CD4-positive, alpha-beta memory T cell (primary cell): ENCODE measurements around the gene AGPAT1. TPM values are rescaled to one million over a fixed set of nuclear protein-coding genes. Genes with fewer than 3 reads are reported as not detected.
A peak's percentile ranks its signal among the peaks of the same experiment; 100 is the strongest.

Source experiments
- CTCF ChIA-PET: fragments of 350-600 bp; sonication (Branson Sonifier 250); formaldehyde crosslinking; loops from one replicate; lab custom pipeline; 2021; ENCODE audit warnings: inconsistent platforms; ENCODE audit not compliant: partially characterized antibody; lab: Charles Lee
- POLR2A ChIA-PET: fragments of 350-600 bp; sonication (Branson Sonifier 250); formaldehyde crosslinking; loops from one replicate; lab custom pipeline; 2021; ENCODE audit not compliant: partially characterized antibody; lab: Charles Lee
- DNase-seq, 5 donors: peaks; one replicate each; pipeline versions ENCODE4 v3.0.0 to v3.0.0-alpha.2; 2020 to 2022; ENCODE audit warnings: mixed read lengths in 1 of 5
- H3K27ac ChIP-seq: one replicate; pipeline ENCODE4 v1.7.0; 2013; ENCODE audit warnings: low read depth, low read length
- H3K27me3 ChIP-seq: 2 replicates; pipeline ENCODE4 v1.7.0; 2013; ENCODE audit warnings: mild to moderate bottlenecking, low read length, moderate library complexity; ENCODE audit not compliant: insufficient read depth
- H3K36me3 ChIP-seq: 2 replicates; pipeline ENCODE4 v1.7.0; 2013; ENCODE audit warnings: mild to moderate bottlenecking, low read length, moderate library complexity; ENCODE audit not compliant: insufficient read depth
- H3K4me1 ChIP-seq: 2 replicates; pipeline ENCODE4 v1.7.0; 2013; ENCODE audit warnings: mild to moderate bottlenecking, low read length, moderate library complexity; ENCODE audit not compliant: insufficient read depth
- H3K4me3 ChIP-seq, 2 donors: one replicate each; pipeline ENCODE4 v1.7.0; 2013; ENCODE audit warnings: low read length in 2 of 2, mild to moderate bottlenecking in 1 of 2
- H3K9me3 ChIP-seq, 2 donors: one replicate each; pipeline ENCODE4 v1.7.0; 2013; ENCODE audit warnings: low read length in 2 of 2, control low read depth in 1 of 2; ENCODE audit not compliant: control insufficient read depth in 1 of 2
- H3K27ac Mint-ChIP-seq, 7 donors: one replicate each; pipeline ENCODE4 v1.8.0; 2020 to 2021; ENCODE audit warnings: mixed read lengths in 7 of 7, mild to moderate bottlenecking in 6 of 7, inconsistent platforms in 3 of 7, moderate library complexity in 3 of 7
- H3K27me3 Mint-ChIP-seq, 2 donors: one replicate each; pipeline ENCODE4 v1.8.0; 2020 to 2021; ENCODE audit warnings: mixed read lengths in 2 of 2
- H3K36me3 Mint-ChIP-seq, 2 donors: one replicate each; pipeline ENCODE4 v1.8.0; 2020 to 2021; ENCODE audit warnings: mixed read lengths in 2 of 2, inconsistent platforms in 1 of 2, mild to moderate bottlenecking in 1 of 2
- H3K4me1 Mint-ChIP-seq, 4 donors: one replicate each; pipeline ENCODE4 v1.8.0; 2020 to 2021; ENCODE audit warnings: mixed read lengths in 4 of 4, mild to moderate bottlenecking in 1 of 4
- H3K4me3 Mint-ChIP-seq, 8 donors: one replicate each; pipeline ENCODE4 v1.8.0; 2020 to 2021; ENCODE audit warnings: mixed read lengths in 8 of 8, mild to moderate bottlenecking in 7 of 8, moderate library complexity in 6 of 8, inconsistent platforms in 3 of 8
- H3K9me3 Mint-ChIP-seq, 8 donors: one replicate each; pipeline ENCODE4 v1.8.0; 2020 to 2021; ENCODE audit warnings: mixed read lengths in 8 of 8, mild to moderate bottlenecking in 5 of 8, inconsistent platforms in 3 of 8, moderate library complexity in 1 of 8
- intact Hi-C: fragments of 100-400 bp; cut with micrococcal nuclease; formaldehyde crosslinking; loops from one replicate; pipeline ENCODE4 v1.15.1; 2023
- polyA plus RNA-seq, 2 donors: library from polyadenylated mRNA; unstranded; fragments of 300-500 nt; fragmentation: Illumina TruSeq; gene quantifications; one replicate each; pipeline ENCODE4 v1.2.3, GENCODE V29; 2021
- total RNA-seq, 2 experiments: library from RNA; stranded (reverse); gene quantifications; one replicate each; pipeline ENCODE4 v1.2.3, GENCODE V29; 2021

Gene AGPAT1
- total and polyA plus RNA-seq, 4 experiments from 2014 or later: 15.3 to 32.8 (median 24.3) TPM

DNA sequence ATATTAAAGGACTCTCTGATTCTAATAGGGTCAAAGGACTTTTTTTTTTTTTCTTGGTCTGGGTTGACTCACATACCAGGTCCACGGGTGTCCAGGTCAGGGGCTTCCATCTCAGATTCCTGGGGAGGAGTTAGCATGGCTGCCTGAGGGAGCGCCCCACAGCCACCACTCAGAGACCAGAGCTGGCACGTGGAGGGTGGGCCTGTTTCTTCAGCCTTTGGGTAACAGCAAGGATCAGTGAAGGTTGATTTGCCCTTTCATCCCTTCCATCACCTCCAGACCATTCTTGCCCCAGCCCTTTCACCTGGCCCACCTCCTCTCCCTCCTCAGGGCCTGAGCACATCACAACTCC, 22.4 kb upstream of the AGPAT1 start:
- Mint-ChIP-seq H3K27ac (peak overlapping the region in 5 of 7 donors; percentile 50 to 84 (median 65)), H3K9me3 (no peaks in the 10 kb centered on the region), H3K36me3 (peaks cover 0 to 2% of the 10 kb centered on the region in 2 donors), H3K4me1 (peaks cover 23 to 36% (median 26%) of the 10 kb centered on the region in 4 donors), H3K27me3 (peaks cover 0 to 2% of the 10 kb centered on the region in 2 donors), H3K4me3 (peak overlapping the region in 1 of 8 donors; percentile 30)
- DNase-seq: no peak
- ChIA-PET POLR2A (interaction anchor here (12.7 kb wide), 1 partner anchor 69 kb away, joined by 188 read pairs; the partner anchor contains the start of genes ATF6B and FKBPL), CTCF (no interaction called here)
- Histone ChIP-seq H3K4me3 (no peak overlapping the region), H3K9me3 (no peaks in the 10 kb centered on the region), H3K27me3 (no peaks in the 10 kb centered on the region), H3K4me1 (peaks cover 28% of the 10 kb centered on the region), H3K27ac (no peak overlapping the region), H3K36me3 (no peaks in the 10 kb centered on the region)
- intact Hi-C loops: loop anchor here (10.0 kb wide), 2 partner anchors 1006 to 1216 kb away; partner anchors contain the start of genes CUTA, HSD17B8, PHF1 and RING1

DNA sequence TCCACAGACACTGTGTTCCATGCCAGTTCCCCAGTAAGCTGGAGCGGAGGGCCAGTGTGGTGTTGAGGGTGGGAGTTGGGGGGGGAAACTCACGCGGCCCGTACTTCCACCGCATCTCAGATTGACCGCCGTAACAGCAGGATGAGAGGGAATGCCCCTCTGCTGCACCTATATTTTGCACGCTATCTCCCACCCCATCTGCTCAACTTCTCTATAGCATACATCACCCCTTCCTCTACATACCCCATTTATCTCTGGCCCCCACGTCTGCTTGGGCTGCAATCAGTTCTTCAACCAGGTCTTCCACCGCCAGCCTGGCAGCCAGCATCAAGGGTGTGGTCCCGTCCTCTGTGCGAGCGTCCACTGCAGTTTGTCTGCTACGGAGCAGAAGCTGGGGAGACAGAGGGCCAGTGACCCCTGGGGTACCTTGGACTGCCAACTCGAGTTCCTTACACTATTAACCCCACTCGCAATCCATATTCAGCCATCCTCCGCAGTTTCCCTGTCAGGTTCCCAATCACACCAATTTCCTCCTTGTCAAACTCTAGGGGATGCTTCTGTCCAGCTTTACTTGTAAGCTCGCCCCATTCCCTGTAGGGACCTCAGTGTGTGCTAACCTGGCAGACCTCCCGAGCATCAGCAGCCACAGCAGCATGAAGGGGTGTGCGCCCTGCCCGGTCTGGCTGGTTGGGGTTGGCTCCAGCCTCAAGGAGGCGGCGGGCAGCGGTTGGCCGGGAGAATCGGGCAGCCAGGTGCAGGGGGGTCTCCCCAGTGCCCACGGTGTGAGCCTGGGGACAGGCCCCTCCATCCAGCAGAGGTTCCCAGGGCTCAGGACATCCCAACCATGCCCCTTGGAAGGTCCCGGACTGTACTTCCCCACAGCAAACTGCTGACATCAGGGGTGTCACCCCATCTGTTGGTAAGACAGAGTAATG, 21.1 kb upstream of the AGPAT1 start:
- intact Hi-C loops: loop anchor here (2.0 to 10.0 kb wide), 3 partner anchors 48 to 1218 kb away; partner anchors contain the start of genes CUTA, HSD17B8, PHF1 and RING1
- ChIA-PET CTCF (interaction anchor here (0.7 to 1.5 kb wide), 3 partner anchors 48 to 67 kb away, joined by 3 to 4 read pairs (median 3); partner anchors contain the start of gene FKBPL), POLR2A (interaction anchor here (0.6 to 12.7 kb wide), 9 partner anchors 17 to 781 kb away, joined by 3 to 188 read pairs (median 4); partner anchors contain the start of genes ATF6B, EGFL8 and FKBPL)
- Histone ChIP-seq H3K4me1 (peaks cover 33% of the 10 kb centered on the region), H3K9me3 (no peaks in the 10 kb centered on the region), H3K36me3 (no peaks in the 10 kb centered on the region), H3K4me3 (peak overlapping the region; percentile 53 to 97), H3K27me3 (no peaks in the 10 kb centered on the region), H3K27ac (peak overlapping the region; percentile 98)
- H3K27ac Mint-ChIP-seq: peak overlapping the region; percentile 97 to 100 (median 99)
- peak overlapping the region; percentile 93 to 100 (median 98) for H3K4me3 Mint-ChIP-seq
- peaks cover 4 to 11% of the 10 kb centered on the region in 2 donors for H3K36me3 Mint-ChIP-seq
- peaks cover 23 to 47% (median 27%) of the 10 kb centered on the region in 4 donors for H3K4me1 Mint-ChIP-seq
- peaks cover 0 to 2% of the 10 kb centered on the region in 2 donors for H3K27me3 Mint-ChIP-seq
- no peak for DNase-seq
- H3K9me3 Mint-ChIP-seq: no peaks in the 10 kb centered on the region

DNA sequence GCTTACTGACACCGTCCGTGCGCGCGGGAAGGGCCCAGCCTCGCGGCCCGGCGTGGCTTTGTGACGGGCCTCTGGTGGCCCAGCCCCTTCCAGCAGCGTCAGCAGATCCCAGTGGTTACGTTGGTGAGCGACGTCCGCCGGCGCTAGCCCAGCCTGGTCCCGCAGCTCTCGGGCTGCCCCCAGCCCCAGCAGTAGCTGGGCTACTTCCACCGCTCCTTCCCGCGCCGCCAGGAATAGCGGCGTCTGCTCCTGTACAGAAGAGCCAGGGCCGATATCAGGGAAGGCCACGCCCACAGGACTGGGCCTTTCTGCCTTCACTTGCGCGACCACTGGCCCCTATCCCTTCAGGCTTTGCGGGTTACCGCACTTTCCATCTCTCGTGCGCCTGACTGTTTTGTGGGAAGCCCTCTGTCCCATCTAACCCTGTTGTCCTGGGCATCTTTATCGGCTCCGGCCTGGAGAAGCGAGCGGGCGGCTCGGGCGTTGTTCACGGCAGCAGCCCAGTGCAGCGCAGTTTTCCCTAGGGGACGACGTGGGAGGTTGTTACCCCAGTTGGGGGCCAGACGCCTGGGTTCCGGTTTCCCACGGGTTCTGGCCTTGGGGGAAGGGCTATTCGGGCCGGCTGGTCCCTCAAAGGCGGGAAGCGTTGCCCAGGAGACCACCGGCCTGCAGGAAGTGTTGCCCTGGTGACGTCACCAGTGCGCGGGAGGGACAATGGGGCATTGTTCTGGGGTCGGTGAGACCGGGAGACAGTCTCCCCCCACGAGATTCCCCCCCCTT, 20.2 kb upstream of the AGPAT1 start:
- Mint-ChIP-seq H3K27me3 (peaks cover 0 to 2% of the 10 kb centered on the region in 2 donors), H3K36me3 (peaks cover 12 to 20% of the 10 kb centered on the region in 2 donors), H3K4me1 (peaks cover 23 to 55% (median 27%) of the 10 kb centered on the region in 4 donors), H3K4me3 (peak overlapping the region; percentile 93 to 100 (median 98)), H3K27ac (peak overlapping the region; percentile 97 to 100 (median 99)), H3K9me3 (no peaks in the 10 kb centered on the region)
- intact Hi-C loops: loop anchor here (1.0 to 10.0 kb wide), 8 partner anchors 18 to 1219 kb away; partner anchors contain the start of genes ATF6B, CUTA, HSD17B8 and PHF1
- H3K4me1 ChIP-seq: peaks cover 33% of the 10 kb centered on the region
- peak overlapping the region; percentile 98 for H3K27ac ChIP-seq
- no peaks in the 10 kb centered on the region for H3K36me3 ChIP-seq
- DNase-seq: peak in 1 of 5 donors; percentile 76
- POLR2A ChIA-PET: interaction anchor here (0.6 to 12.7 kb wide), 33 partner anchors 9 to 1076 kb away, joined by 3 to 408 read pairs (median 4); partner anchors contain the start of genes AGPAT1, ATF6B, BAG6 and DDX39B
- peak overlapping the region; percentile 53 to 97 for H3K4me3 ChIP-seq
- no peaks in the 10 kb centered on the region for H3K9me3 ChIP-seq
- no peaks in the 10 kb centered on the region for H3K27me3 ChIP-seq
- CTCF ChIA-PET: interaction anchor here (0.8 to 2.5 kb wide), 14 partner anchors 14 to 776 kb away, joined by 3 to 15 read pairs (median 4); partner anchors contain the start of genes AGPAT1, ATF6B, FKBPL and TAP2

DNA sequence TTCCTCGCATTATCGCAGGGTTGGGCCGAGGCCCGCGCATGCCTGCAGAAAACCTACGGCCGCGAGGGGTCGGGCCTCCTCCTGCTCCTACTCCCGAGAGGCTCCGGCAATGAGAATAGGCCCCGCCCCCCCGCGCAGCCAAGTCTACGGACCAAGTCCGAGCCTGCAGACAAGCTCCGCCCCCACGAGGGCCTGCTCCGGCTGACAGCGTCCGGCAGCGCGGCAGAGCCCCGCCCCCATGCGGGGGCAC, 19.7 kb upstream of the AGPAT1 start:
- H3K36me3 Mint-ChIP-seq: peaks cover 15 to 22% of the 10 kb centered on the region in 2 donors
- H3K4me1 ChIP-seq: peaks cover 33% of the 10 kb centered on the region
- H3K27ac ChIP-seq: peak overlapping the region; percentile 98

DNA sequence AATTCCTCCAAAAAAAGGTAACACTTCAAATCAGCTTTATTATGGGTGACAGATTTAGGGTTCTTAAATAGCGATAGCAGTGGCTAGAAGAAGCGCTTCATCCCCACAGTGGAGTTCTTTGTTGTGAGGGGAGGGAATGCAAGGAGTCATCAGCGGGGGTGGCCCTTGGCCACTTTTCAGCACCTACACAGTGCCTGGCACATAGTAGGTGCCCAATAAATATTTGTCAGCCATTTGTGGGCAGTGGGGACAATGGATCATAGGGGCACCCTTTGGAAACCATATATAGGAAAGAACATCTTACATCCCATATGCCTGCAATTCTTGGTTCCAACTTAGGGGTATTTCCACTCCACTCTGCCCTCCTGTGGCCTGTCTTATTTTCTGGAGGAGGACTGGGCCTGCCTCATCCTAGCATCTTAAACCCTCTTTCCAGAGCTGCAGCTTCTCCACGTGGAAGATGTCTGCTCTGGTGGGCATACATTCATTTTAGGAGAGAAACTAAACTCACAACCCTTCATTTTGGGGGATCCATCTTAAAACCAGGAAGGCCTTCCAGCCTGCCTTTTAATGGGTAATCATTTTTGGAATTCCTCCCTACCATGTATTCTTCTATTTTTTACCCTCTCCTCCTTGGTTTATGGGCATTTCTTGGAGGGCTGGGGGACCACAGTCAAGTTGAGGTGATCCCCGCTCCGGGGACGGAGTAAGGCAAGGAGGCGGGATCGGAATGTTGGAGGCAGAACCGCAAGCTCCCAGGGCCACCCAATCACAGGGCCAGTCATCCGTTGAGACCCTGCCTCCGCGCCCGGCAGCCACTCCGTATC, 19.2 kb upstream of the AGPAT1 start:
- H3K27me3 Mint-ChIP-seq: no peaks in the 10 kb centered on the region
- CTCF ChIA-PET: interaction anchor here (0.7 to 2.5 kb wide), 15 partner anchors 13 to 777 kb away, joined by 3 to 15 read pairs (median 4); partner anchors contain the start of genes AGPAT1, ATF6B, FKBPL and TAP2
- no peaks in the 10 kb centered on the region for H3K9me3 ChIP-seq
- H3K4me1 ChIP-seq: peaks cover 33% of the 10 kb centered on the region
- H3K36me3 ChIP-seq: no peaks in the 10 kb centered on the region
- peaks cover 20 to 28% of the 10 kb centered on the region in 2 donors for H3K36me3 Mint-ChIP-seq
- peak overlapping the region; percentile 95 to 100 (median 99) for H3K27ac Mint-ChIP-seq
- peak in 2 of 5 donors; percentile 52 to 67 for DNase-seq
- H3K9me3 Mint-ChIP-seq: no peaks in the 10 kb centered on the region
- intact Hi-C loops: loop anchor here (1.0 to 10.0 kb wide), 7 partner anchors 17 to 1220 kb away; partner anchors contain the start of genes ATF6B, CUTA, HSD17B8 and PHF1
- H3K27ac ChIP-seq: peak overlapping the region; percentile 98
- H3K4me3 Mint-ChIP-seq: peak overlapping the region; percentile 93 to 100 (median 98)
- H3K4me3 ChIP-seq: peak overlapping the region; percentile 21 to 97
- peaks cover 23 to 63% (median 27%) of the 10 kb centered on the region in 4 donors for H3K4me1 Mint-ChIP-seq
- H3K27me3 ChIP-seq: no peaks in the 10 kb centered on the region
- POLR2A ChIA-PET: interaction anchor here (0.7 to 12.7 kb wide), 30 partner anchors 9 to 1077 kb away, joined by 3 to 408 read pairs (median 5); partner anchors contain the start of genes AGPAT1, ATF6B, BAG6 and DDX39B

More for the DNA sequence above, 19.7 kb upstream of the AGPAT1 start:
- Histone ChIP-seq H3K27me3 (no peaks in the 10 kb centered on the region), H3K9me3 (no peaks in the 10 kb centered on the region), H3K36me3 (no peaks in the 10 kb centered on the region), H3K4me3 (peak overlapping the region in 1 of 2 donors; percentile 97)
- intact Hi-C loops: loop anchor here (1.0 to 10.0 kb wide), 7 partner anchors 17 to 1219 kb away; partner anchors contain the start of genes ATF6B, CUTA, HSD17B8 and PHF1
- ChIA-PET POLR2A (interaction anchor here (0.7 to 12.7 kb wide), 29 partner anchors 9 to 1076 kb away, joined by 3 to 408 read pairs (median 5); partner anchors contain the start of genes AGPAT1, ATF6B, BAG6 and DDX39B), CTCF (interaction anchor here (0.8 to 2.5 kb wide), 14 partner anchors 13 to 776 kb away, joined by 3 to 15 read pairs (median 4); partner anchors contain the start of genes AGPAT1, ATF6B, FKBPL and TAP2)
- H3K4me1 Mint-ChIP-seq: peaks cover 23 to 58% (median 27%) of the 10 kb centered on the region in 4 donors
- peak overlapping the region; percentile 93 to 100 (median 98) for H3K4me3 Mint-ChIP-seq
- no peaks in the 10 kb centered on the region for H3K9me3 Mint-ChIP-seq
- DNase-seq: peak; percentile 99 to 100 (median 100)
- H3K27ac Mint-ChIP-seq: peak overlapping the region; percentile 97 to 100 (median 99)
- H3K27me3 Mint-ChIP-seq: peaks cover 0 to 2% of the 10 kb centered on the region in 2 donors
